ENCODE data around the gene WHRN. TPM values are rescaled to one million over a fixed set of nuclear protein-coding genes. Genes with fewer than 3 reads are reported as not detected.
A peak's percentile ranks its signal among the peaks of the same experiment; 100 is the strongest.

WHRN gene
- total RNA-seq, 1 experiment from 2014 or later = 19.8 TPM

GRCh38 chr9:114525513-114525912 is 20.2 kb upstream of the WHRN start:
- Histone ChIP-seq H3K27ac (no peak overlapping the region), H3K4me3 (no peak overlapping the region), H3K4me2 (no peak overlapping the region), H3K4me1 (replicated peaks; ENCODE audit: insufficient read depth) (no peaks in the 10 kb centered on the region; the same call in 1 of the 2 replicates), H2AFZ (no peak overlapping the region), H3F3A (ENCODE audit: insufficient read depth, low read depth) (no peaks in the 10 kb centered on the region; the same call in 1 of the 2 replicates), H3K79me2 (ENCODE audit: low read depth) (no peaks in the 10 kb centered on the region), H3K9me2 (ENCODE audit: insufficient read depth) (no peaks in the 10 kb centered on the region), H3K27me3 (ENCODE audit: insufficient read depth, low read depth) (no peaks in the 10 kb centered on the region), H3K36me3 (ENCODE audit: low read depth) (no peaks in the 10 kb centered on the region), H3K9me3 (ENCODE audit: insufficient read depth, low read depth) (no peaks in the 10 kb centered on the region), H4K20me1 (ENCODE audit: insufficient read depth) (no peaks in the 10 kb centered on the region)
- no TSS peak for BruUV-seq (replicated peaks)
- intact Hi-C loops (cut with micrococcal nuclease; ENCODE audit: unreplicated experiment) = no loop called here
- POLR2A ChIA-PET (ENCODE audit: unreplicated experiment) = interaction anchor here (0.7 kb wide), 1 partner anchor 11 kb away, joined by 6 read pairs; no protein-coding TSS in a partner anchor
- CTCF ChIA-PET = no interaction called here
- peak in 1 of 2 experiments; percentile 73 for DNase-seq
- no peak for TF ChIP-seq CTCF (conservative IDR thresholded peaks at IDR 0.05)
- TF ChIP-seq EZH2 (IDR thresholded peaks at IDR 0.05; ENCODE audit: low read depth) = no peak

- ChIA-PET CTCF (no interaction called here), POLR2A (ENCODE audit: unreplicated experiment) (no interaction called here)
- no peaks in the 10 kb centered on the region for H3K9me3 ChIP-seq (ENCODE audit: insufficient read depth, low read depth)
- H3F3A ChIP-seq (ENCODE audit: insufficient read depth, low read depth) = no peaks in the 10 kb centered on the region; the same call in 1 of the 2 replicates
- TF ChIP-seq CTCF (conservative IDR thresholded peaks at IDR 0.05) (no peak), EZH2 (IDR thresholded peaks at IDR 0.05; ENCODE audit: low read depth) (no peak)
- no peaks in the 10 kb centered on the region for H4K20me1 ChIP-seq (ENCODE audit: insufficient read depth)
- H3K79me2 ChIP-seq (ENCODE audit: low read depth) = no peaks in the 10 kb centered on the region
- BruUV-seq (replicated peaks) = no TSS peak
- no peak overlapping the region for H3K27ac ChIP-seq
- H3K9me2 ChIP-seq (ENCODE audit: insufficient read depth) = no peaks in the 10 kb centered on the region
- no peaks in the 10 kb centered on the region for H3K27me3 ChIP-seq (ENCODE audit: insufficient read depth, low read depth)
- intact Hi-C loops (cut with micrococcal nuclease; ENCODE audit: unreplicated experiment) = no loop called here
- H3K4me2 ChIP-seq = no peak overlapping the region
- H3K4me3 ChIP-seq = no peak overlapping the region
- no peaks in the 10 kb centered on the region for H3K36me3 ChIP-seq (ENCODE audit: low read depth)
- no peaks in the 10 kb centered on the region; the same call in 1 of the 2 replicates for H3K4me1 ChIP-seq (replicated peaks; ENCODE audit: insufficient read depth)
- H2AFZ ChIP-seq = no peak overlapping the region
- no peak for DNase-seq
Measured at GRCh38 chr9:114524247-114524681, 19.0 kb upstream of the WHRN start.

GRCh38 chr9:114522847-114523246 is 17.6 kb upstream of the WHRN start:
- no peaks in the 10 kb centered on the region for H3K27me3 ChIP-seq (ENCODE audit: insufficient read depth, low read depth)
- TF ChIP-seq EZH2 (IDR thresholded peaks at IDR 0.05; ENCODE audit: low read depth) (no peak), CTCF (conservative IDR thresholded peaks at IDR 0.05) (no peak)
- BruUV-seq (replicated peaks) = no TSS peak
- H3K4me3 ChIP-seq = no peak overlapping the region
- H3K9me2 ChIP-seq (ENCODE audit: insufficient read depth) = no peaks in the 10 kb centered on the region
- H3K4me1 ChIP-seq (replicated peaks; ENCODE audit: insufficient read depth) = no peaks in the 10 kb centered on the region; the same call in 1 of the 2 replicates
- no peak overlapping the region for H2AFZ ChIP-seq
- no peaks in the 10 kb centered on the region for H4K20me1 ChIP-seq (ENCODE audit: insufficient read depth)
- no peak for DNase-seq
- CTCF ChIA-PET = no interaction called here
- no peaks in the 10 kb centered on the region for H3K9me3 ChIP-seq (ENCODE audit: insufficient read depth, low read depth)
- no peak overlapping the region for H3K4me2 ChIP-seq
- H3F3A ChIP-seq (ENCODE audit: insufficient read depth, low read depth) = no peaks in the 10 kb centered on the region; the same call in 1 of the 2 replicates
- intact Hi-C loops (cut with micrococcal nuclease; ENCODE audit: unreplicated experiment) = no loop called here
- no peak overlapping the region for H3K27ac ChIP-seq
- H3K36me3 ChIP-seq (ENCODE audit: low read depth) = no peaks in the 10 kb centered on the region
- H3K79me2 ChIP-seq (ENCODE audit: low read depth) = no peaks in the 10 kb centered on the region
- POLR2A ChIA-PET (ENCODE audit: unreplicated experiment) = no interaction called here

Measured in PC-9 (cell line).